PFSK-1 (cell line): ENCODE results near the gene FADS3.

Source experiments
- FOXP2 ChIP-seq: optimal IDR thresholded peaks from 2 replicates; pipeline ENCODE3; 2011; ENCODE audit warnings: borderline replicate concordance, control low read depth, inconsistent platforms; ENCODE audit not compliant: insufficient read depth; ENCODE audit errors: extremely low read length, extremely low read depth
- POLR2AphosphoS5 ChIP-seq: IDR thresholded peaks from 2 replicates; pipeline ENCODE4 v1.6.1; 2012; ENCODE audit warnings: low read depth, mild to moderate bottlenecking, control low read depth, low read length, moderate library complexity
- SIN3A ChIP-seq: IDR thresholded peaks from 2 replicates; pipeline ENCODE4 v1.6.1; 2012; ENCODE audit warnings: mild to moderate bottlenecking, low read length, moderate library complexity, borderline replicate concordance; ENCODE audit not compliant: insufficient read depth
- TAF1 ChIP-seq: IDR thresholded peaks from 2 replicates; pipeline ENCODE4 v1.6.1; 2012; ENCODE audit warnings: low read length, control low read depth, borderline replicate concordance; ENCODE audit not compliant: insufficient read depth
- TF ChIP-seq, protein P1 (sequence below), 2 experiments: IDR thresholded peaks; 2 replicates each; pipeline versions ENCODE4 v1.6.1 to v1.8.0; 2011 to 2012; ENCODE audit warnings: low read depth in 2 of 2, low read length in 2 of 2, control low read depth in 1 of 2, inconsistent platforms in 1 of 2, mild to moderate bottlenecking in 1 of 2, moderate library complexity in 1 of 2; ENCODE audit not compliant: insufficient read depth in 1 of 2

FADS3 gene

DNA sequence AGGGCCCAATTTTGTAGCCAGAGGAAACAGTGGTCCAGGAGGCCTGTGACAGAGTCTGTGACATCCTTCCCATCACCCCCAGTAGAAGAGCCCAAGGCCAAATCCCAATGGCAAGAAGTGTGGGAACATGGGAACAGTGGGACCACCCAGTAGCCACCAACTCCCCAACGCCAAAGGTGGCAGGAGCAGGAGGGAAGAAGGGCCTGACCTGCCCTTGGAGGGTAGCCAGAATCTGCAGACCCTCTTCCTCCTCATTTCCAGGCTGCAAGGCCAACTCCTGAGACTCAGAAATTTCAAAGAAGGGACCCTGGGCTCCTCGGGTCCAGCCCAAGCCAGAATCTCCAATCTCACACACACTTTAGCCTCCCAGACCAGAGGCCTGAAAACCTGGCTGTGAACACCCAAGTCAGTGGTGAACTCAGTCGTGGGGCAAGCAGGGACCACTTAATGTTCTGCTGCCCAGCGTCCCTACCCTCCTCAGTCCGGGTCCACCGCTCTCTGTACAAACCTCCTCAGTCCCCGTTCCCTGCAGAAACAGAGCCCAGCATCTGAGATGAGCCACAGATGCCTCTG lies 19.9 kb upstream of the FADS3 start:
- TF ChIP-seq POLR2AphosphoS5: no peak
- no peak for TF ChIP-seq TAF1
- TF ChIP-seq FOXP2: no peak
- TF ChIP-seq, protein P1, sequence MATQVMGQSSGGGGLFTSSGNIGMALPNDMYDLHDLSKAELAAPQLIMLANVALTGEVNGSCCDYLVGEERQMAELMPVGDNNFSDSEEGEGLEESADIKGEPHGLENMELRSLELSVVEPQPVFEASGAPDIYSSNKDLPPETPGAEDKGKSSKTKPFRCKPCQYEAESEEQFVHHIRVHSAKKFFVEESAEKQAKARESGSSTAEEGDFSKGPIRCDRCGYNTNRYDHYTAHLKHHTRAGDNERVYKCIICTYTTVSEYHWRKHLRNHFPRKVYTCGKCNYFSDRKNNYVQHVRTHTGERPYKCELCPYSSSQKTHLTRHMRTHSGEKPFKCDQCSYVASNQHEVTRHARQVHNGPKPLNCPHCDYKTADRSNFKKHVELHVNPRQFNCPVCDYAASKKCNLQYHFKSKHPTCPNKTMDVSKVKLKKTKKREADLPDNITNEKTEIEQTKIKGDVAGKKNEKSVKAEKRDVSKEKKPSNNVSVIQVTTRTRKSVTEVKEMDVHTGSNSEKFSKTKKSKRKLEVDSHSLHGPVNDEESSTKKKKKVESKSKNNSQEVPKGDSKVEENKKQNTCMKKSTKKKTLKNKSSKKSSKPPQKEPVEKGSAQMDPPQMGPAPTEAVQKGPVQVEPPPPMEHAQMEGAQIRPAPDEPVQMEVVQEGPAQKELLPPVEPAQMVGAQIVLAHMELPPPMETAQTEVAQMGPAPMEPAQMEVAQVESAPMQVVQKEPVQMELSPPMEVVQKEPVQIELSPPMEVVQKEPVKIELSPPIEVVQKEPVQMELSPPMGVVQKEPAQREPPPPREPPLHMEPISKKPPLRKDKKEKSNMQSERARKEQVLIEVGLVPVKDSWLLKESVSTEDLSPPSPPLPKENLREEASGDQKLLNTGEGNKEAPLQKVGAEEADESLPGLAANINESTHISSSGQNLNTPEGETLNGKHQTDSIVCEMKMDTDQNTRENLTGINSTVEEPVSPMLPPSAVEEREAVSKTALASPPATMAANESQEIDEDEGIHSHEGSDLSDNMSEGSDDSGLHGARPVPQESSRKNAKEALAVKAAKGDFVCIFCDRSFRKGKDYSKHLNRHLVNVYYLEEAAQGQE (IDR thresholded peaks at IDR 0.05; ENCODE audit: insufficient read depth in 1 of 2, low read depth in 2 of 2, low read length in 2 of 2): no peak
- TF ChIP-seq SIN3A: no peak

DNA sequence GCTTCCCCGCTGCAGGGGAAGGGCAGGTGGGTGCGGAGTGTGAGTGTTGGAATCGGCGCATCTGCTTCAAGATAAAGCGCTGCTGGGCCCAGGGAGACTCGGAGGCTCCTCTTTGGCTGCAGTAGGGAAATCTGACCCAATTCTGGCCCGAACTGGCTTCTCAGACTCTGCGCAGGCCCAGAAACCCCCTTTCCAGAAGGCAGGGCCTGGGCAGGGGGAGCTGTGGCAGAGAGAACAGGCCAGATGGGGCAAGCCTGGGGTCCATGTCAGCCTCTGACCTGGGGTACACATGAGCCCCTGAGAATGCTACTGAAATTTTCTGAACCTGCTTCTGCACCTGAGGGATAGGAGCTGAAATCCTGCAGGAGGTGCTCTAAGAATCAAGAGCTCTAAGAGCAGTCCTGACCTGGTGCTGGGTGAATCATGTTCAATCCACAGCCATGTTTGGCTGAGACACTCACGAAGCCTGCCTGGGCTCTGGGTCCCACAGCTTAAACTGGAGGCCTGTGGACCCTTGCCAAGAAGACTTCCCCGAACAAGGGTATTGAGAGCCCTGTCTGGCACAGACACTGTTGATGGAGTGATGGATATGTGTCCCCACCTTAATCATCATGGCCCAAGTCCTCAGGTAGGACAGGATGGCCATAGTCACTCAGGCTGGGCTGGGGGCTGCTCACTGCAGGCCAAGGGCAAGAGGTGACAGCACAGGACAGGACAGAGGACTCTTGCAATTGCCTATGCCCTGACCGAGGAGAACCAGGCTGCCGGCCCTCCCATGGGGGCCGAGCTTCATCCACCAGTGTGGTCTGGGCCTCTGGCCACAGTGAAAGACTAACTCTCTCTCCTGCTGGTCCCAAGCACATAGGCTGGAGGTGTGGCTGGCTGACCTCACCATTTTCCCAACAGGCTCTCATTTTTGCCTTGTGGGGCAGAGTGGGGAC lies 19.1 kb upstream of the FADS3 start:
- no peak for TF ChIP-seq FOXP2
- TF ChIP-seq SIN3A: no peak
- no peak for TF ChIP-seq TAF1

DNA sequence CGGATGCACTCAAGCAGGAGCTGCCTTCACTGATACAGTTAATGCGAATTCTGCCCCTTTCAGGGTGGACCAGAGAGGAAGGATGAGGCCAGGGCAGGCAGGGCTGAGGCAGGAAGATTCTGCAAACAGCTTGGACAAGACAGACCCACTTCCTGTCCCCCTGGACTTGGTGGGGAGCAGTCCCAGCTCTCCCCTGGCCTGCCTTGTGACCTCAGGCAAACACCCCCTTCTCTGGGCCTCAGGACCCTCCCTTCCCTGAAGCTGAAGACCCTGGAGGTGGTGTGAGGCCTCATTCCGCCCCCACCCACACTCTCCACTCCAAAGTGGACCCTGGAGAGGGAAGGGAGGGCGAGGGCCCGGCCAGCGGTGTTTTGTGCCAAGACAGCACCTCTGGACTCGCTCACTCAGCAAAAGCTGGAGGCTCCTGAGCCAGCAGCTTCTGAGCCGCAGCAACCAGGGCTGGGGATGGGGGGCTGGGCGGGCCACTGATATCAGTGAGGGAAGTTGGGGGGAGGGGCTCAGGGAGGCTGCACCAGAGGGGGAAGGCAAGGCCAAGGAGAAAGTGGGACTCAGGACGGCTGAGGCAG lies 17.5 kb upstream of the FADS3 start:
- TF ChIP-seq POLR2AphosphoS5: no peak
- no peak for TF ChIP-seq FOXP2
- TF ChIP-seq, protein P1 (IDR thresholded peaks at IDR 0.05; ENCODE audit: insufficient read depth in 1 of 2, low read depth in 2 of 2, low read length in 2 of 2): no peak
- no peak for TF ChIP-seq SIN3A
- TF ChIP-seq TAF1: no peak

DNA sequence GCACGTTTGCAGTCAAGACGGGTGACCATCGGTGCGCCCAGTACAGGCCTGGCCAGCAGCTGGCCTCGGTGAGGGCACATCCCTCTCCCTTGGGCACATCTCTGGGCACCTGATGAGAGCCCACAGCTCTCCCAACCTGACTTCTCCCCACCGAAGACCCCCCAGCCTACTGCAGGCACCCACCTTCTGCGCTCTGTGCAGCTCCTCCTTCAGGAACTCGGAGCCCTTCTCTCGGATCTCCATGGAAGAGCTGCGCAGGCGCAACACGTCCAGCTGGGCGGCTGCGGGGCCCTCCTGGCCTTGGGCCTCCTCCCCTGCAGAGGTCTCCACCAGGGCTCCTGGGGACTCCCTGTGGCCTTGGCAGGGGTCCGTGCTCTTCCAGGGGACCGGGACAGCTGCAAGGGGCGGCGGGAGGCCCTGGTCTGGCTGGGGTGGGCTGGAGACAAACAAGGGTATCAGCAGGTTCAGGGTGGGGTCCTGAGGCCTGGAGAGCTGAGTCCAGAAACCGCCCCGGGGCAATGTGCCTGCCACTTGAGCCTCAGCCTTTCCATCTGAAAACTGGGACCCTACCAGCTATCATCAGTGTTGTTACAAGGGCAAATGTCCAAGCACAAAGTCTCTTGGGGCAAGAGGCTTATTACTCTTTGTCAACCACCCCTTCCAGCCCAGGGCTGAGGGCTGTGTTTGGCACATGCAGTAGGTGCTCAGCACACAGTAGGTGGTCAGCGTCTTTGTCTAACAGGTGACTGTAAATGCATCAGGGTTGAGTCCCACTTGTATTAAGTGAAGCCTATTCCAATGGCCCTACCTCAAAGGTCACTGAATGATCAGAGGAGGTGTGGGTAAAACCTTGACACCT lies 16.8 kb upstream of the FADS3 start:
- TF ChIP-seq, protein P1 (IDR thresholded peaks at IDR 0.05; ENCODE audit: insufficient read depth in 1 of 2, low read depth in 2 of 2, low read length in 2 of 2): no peak
- TF ChIP-seq SIN3A: no peak
- TF ChIP-seq POLR2AphosphoS5: no peak
- no peak for TF ChIP-seq FOXP2
- no peak for TF ChIP-seq TAF1

DNA sequence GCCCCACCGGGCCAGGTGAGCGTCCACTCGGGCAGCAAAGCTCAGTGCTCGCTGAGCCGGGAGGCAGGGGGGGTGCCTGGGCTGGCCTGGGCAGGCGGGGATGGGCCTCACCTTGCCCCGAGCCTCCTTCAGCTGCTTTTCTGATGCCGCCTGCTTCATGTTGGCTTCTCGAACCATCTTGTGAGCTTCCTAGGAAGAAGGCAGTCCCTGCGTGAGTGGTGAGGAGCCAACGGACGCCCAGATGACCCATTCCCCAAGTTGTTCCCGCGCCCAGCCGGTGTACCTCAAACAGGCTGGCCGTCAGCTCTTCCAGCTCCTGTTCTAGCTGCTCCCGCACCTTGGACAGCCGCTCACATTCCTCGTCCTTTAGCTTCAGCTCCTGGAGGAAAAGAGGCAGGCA lies 15.9 kb upstream of the FADS3 start:
- no peak for TF ChIP-seq FOXP2
- no peak for TF ChIP-seq SIN3A
- TF ChIP-seq, protein P1 (IDR thresholded peaks at IDR 0.05; ENCODE audit: insufficient read depth in 1 of 2, low read depth in 2 of 2, low read length in 2 of 2): no peak
- no peak for TF ChIP-seq TAF1
- TF ChIP-seq POLR2AphosphoS5: no peak
